ENCODE data around the gene PRKAG2.

Gene PRKAG2

DNA sequence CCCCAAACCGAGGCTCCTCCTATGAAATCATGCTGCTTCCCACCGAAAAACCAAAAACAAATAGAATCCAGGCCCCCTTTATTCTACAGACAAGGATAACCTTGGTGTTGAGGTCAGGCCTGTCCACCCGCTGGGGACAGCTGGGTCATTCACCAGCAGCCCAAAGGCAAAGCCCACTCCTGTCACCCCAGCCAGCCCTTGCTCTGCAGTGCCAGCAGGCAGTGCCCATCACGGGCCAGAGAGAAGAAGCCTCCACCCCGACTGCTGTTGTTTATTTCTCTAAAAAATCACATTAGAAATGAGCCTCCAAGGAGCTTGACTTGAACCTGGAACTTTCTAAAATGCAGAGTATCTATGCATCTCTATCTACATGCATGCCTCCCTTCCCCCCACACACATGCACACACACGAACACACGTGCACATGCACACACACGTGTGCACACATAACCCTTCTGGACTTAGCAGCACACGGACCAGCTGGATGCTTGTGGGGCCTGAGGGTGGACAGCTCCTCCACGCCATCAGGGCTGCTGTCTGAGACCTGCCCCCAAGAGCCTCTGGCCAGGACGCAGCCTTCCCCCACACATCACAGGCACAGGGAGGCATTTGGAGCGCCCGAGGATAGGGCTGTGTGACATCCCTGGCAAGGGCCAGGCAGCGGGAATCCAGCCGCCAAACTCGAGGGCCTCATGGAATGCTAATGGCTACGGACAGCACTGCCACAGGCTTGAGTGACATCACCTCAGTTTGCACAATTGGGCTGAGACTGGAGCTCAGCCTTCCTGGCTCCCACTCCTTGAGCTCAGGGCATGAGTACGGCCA lies 22.8 kb downstream of the PRKAG2 start:
- Histone ChIP-seq H3K36me3 (ENCODE audit: low read length) (no peaks in the 10 kb centered on the region), H3K9me3 (ENCODE audit: insufficient read depth, low read length) (no peaks in the 10 kb centered on the region), H3K9ac (ENCODE audit: low read length) (no peak overlapping the region), H3K9me2 (replicated peaks; ENCODE audit: insufficient read depth, low read length) (no peaks in the 10 kb centered on the region), H3K4me3 (ENCODE audit: insufficient read depth, low read length, poor library complexity, severe bottlenecking) (no peak overlapping the region), H3K79me2 (ENCODE audit: insufficient read depth, low read length) (no peaks in the 10 kb centered on the region), H2AFZ (ENCODE audit: low read depth, low read length, severe bottlenecking) (no peak overlapping the region), H3K4me2 (ENCODE audit: low read depth, low read length, poor library complexity, severe bottlenecking) (no peak overlapping the region), H4K20me1 (ENCODE audit: low read depth, low read length) (no peaks in the 10 kb centered on the region), H3K27me3 (ENCODE audit: low read length) (no peaks in the 10 kb centered on the region), H3F3A (ENCODE audit: insufficient read depth) (no peaks in the 10 kb centered on the region), H3K27ac (ENCODE audit: low read depth, low read length) (no peak overlapping the region)
- TF ChIP-seq, protein P1, sequence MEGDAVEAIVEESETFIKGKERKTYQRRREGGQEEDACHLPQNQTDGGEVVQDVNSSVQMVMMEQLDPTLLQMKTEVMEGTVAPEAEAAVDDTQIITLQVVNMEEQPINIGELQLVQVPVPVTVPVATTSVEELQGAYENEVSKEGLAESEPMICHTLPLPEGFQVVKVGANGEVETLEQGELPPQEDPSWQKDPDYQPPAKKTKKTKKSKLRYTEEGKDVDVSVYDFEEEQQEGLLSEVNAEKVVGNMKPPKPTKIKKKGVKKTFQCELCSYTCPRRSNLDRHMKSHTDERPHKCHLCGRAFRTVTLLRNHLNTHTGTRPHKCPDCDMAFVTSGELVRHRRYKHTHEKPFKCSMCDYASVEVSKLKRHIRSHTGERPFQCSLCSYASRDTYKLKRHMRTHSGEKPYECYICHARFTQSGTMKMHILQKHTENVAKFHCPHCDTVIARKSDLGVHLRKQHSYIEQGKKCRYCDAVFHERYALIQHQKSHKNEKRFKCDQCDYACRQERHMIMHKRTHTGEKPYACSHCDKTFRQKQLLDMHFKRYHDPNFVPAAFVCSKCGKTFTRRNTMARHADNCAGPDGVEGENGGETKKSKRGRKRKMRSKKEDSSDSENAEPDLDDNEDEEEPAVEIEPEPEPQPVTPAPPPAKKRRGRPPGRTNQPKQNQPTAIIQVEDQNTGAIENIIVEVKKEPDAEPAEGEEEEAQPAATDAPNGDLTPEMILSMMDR (IDR thresholded peaks at IDR 0.05; ENCODE audit: insufficient read depth, low read length, poor library complexity, severe bottlenecking): no peak
- TF ChIP-seq EZH2phosphoT487 (conservative IDR thresholded peaks at IDR 0.05; ENCODE audit: low read length): no peak

DNA sequence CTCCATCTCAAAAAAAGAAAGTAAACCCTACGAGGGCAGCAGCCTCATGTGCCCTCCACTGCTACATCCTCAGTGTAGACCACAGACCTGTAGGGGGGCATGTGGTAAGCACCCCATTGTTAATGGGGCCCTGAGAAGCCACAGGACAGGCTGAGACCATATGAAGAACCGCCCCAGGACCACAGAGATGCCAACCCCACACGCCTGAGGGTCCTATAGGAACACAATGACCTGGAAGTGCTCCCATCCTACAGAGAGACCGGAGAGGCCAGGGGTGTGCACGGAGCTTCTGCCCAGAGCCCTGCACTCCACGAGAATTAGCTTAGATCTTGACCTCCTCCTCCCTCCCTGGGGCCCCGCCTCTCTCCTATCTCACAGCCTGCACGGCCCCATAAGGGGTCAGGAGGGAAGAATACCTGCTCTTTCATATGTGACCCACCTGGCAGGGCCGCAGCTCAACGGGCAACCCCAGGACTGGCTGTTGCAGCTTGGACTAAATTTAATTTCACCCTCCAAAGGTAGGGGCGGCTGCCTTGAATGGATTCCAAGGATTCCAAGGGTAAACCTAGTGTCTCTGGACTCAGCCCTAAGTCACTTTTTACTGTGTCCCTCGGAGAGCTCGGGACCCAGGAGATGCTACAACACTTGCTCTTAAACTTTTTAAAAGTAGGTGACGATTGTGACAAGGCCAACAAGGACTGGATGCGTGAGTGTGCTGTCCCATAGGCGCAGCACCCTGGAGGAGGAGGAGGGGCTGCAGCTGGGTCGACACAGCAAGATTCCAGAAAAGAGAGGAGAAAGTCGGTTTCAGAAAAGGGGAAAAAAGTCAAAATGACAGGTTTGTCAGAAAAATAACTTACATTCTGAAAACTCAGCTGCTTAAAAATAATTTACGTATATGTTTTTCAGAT lies 24.2 kb downstream of the PRKAG2 start:
- no peak overlapping the region for H3K4me2 ChIP-seq (ENCODE audit: low read depth, low read length, poor library complexity, severe bottlenecking)

DNA sequence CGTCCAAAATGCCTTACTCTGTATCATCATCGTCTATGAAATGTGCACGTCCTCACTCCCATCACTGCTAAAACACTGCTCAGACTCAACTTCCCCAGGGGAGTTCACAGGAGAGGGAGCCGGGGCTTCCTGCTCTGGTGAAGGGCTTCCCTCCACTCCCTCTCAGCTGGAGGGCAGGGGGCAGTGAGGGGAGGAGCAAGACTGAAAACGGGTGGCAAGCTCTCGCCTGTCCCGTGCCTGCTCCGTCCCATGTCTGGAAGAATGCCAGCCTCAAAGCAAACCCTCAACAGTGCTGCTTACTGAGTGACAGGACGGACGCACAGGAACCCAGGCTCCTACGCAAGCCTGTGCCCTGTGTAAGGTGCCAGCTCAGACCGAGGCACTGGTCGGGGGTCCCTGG lies 25.1 kb downstream of the PRKAG2 start:
- H3K9me2 ChIP-seq (replicated peaks; ENCODE audit: insufficient read depth, low read length): no peaks in the 10 kb centered on the region
- TF ChIP-seq, protein P1 (IDR thresholded peaks at IDR 0.05; ENCODE audit: insufficient read depth, low read length, poor library complexity, severe bottlenecking): no peak
- H2AFZ ChIP-seq (ENCODE audit: low read depth, low read length, severe bottlenecking): no peak overlapping the region
- no peak overlapping the region for H3K9ac ChIP-seq (ENCODE audit: low read length)
- no peaks in the 10 kb centered on the region for H3K36me3 ChIP-seq (ENCODE audit: low read length)
- H3F3A ChIP-seq (ENCODE audit: insufficient read depth): no peaks in the 10 kb centered on the region
- H3K4me2 ChIP-seq (ENCODE audit: low read depth, low read length, poor library complexity, severe bottlenecking): no peak overlapping the region
- H4K20me1 ChIP-seq (ENCODE audit: low read depth, low read length): no peaks in the 10 kb centered on the region
- H3K27ac ChIP-seq (ENCODE audit: low read depth, low read length): no peak overlapping the region
- H3K79me2 ChIP-seq (ENCODE audit: insufficient read depth, low read length): no peaks in the 10 kb centered on the region
- 0 out of 2 replicates have a peak, but pooled peaks cover under 1% of the 10 kb centered on the region for H3K27me3 ChIP-seq (ENCODE audit: low read length)
- H3K9me3 ChIP-seq (ENCODE audit: insufficient read depth, low read length): no peaks in the 10 kb centered on the region
- no peak overlapping the region for H3K4me3 ChIP-seq (ENCODE audit: insufficient read depth, low read length, poor library complexity, severe bottlenecking)

More for the DNA sequence above, 24.2 kb downstream of the PRKAG2 start:
- H3K9me2 ChIP-seq (replicated peaks; ENCODE audit: insufficient read depth, low read length): no peaks in the 10 kb centered on the region
- no peaks in the 10 kb centered on the region for H3K36me3 ChIP-seq (ENCODE audit: low read length)
- TF ChIP-seq, protein P1 (IDR thresholded peaks at IDR 0.05; ENCODE audit: insufficient read depth, low read length, poor library complexity, severe bottlenecking): no peak
- no peak for TF ChIP-seq EZH2phosphoT487 (conservative IDR thresholded peaks at IDR 0.05; ENCODE audit: low read length)
- no peak overlapping the region for H3K9ac ChIP-seq (ENCODE audit: low read length)
- H3K4me3 ChIP-seq (ENCODE audit: insufficient read depth, low read length, poor library complexity, severe bottlenecking): no peak overlapping the region
- H3K79me2 ChIP-seq (ENCODE audit: insufficient read depth, low read length): no peaks in the 10 kb centered on the region
- no peak overlapping the region for H3K27ac ChIP-seq (ENCODE audit: low read depth, low read length)
- H2AFZ ChIP-seq (ENCODE audit: low read depth, low read length, severe bottlenecking): no peak overlapping the region
- H3K9me3 ChIP-seq (ENCODE audit: insufficient read depth, low read length): no peaks in the 10 kb centered on the region
- no peaks in the 10 kb centered on the region for H3K27me3 ChIP-seq (ENCODE audit: low read length)
- no peaks in the 10 kb centered on the region for H4K20me1 ChIP-seq (ENCODE audit: low read depth, low read length)
- H3F3A ChIP-seq (ENCODE audit: insufficient read depth): no peaks in the 10 kb centered on the region
